Osteoblast (primary cell): ENCODE measurements around the gene TMEM255A. TPM values are rescaled to one million over a fixed set of nuclear protein-coding genes. Genes with fewer than 3 reads are reported as not detected.

ENCODE experiments used
- DNase-seq: peaks from one replicate; pipeline ENCODE4 v3.0.0; 2011; ENCODE audit warnings: low spot score, mixed read lengths; ENCODE audit not compliant: insufficient read length; ENCODE audit errors: missing footprints
- H2AFZ ChIP-seq: 2 replicates; pipeline ENCODE4 v1.6.0; 2011; ENCODE audit warnings: mild to moderate bottlenecking, low read length
- H3K27ac ChIP-seq: 2 replicates; pipeline ENCODE4 v1.5.1; 2011; ENCODE audit warnings: mild to moderate bottlenecking, low read depth, low read length, moderate library complexity
- H3K27me3 ChIP-seq: 2 replicates; pipeline ENCODE4 v1.6.0; 2012; ENCODE audit warnings: mild to moderate bottlenecking, control low read depth, inconsistent platforms, low read length, moderate library complexity; ENCODE audit not compliant: insufficient read depth
- H3K36me3 ChIP-seq: 2 replicates; pipeline ENCODE4 v1.5.1; 2011; ENCODE audit warnings: mild to moderate bottlenecking, low read length, control low read depth, moderate library complexity; ENCODE audit not compliant: insufficient read depth
- H3K4me1 ChIP-seq: 2 replicates; pipeline ENCODE4 v1.5.1; 2011; ENCODE audit warnings: mild to moderate bottlenecking, low read length, control low read depth, moderate library complexity; ENCODE audit not compliant: insufficient read depth
- H3K4me2 ChIP-seq: 2 replicates; pipeline ENCODE4 v1.6.0; 2011; ENCODE audit warnings: mild to moderate bottlenecking, low read length; ENCODE audit not compliant: insufficient read depth
- H3K4me3 ChIP-seq: fragments of 200-600 bp; sonication (generic); 3 replicates; pipeline ENCODE4 v1.5.1; 2012; ENCODE audit warnings: mild to moderate bottlenecking, low read length, inconsistent platforms; ENCODE audit not compliant: insufficient read depth
- H3K79me2 ChIP-seq: 2 replicates; pipeline ENCODE4 v1.6.0; 2012; ENCODE audit warnings: mild to moderate bottlenecking, low read length, control low read depth, inconsistent platforms; ENCODE audit not compliant: insufficient read depth
- H3K9me3 ChIP-seq: 2 replicates; pipeline ENCODE4 v1.5.1; 2011; ENCODE audit warnings: low read depth, low read length, control low read depth
- H4K20me1 ChIP-seq: 2 replicates; pipeline ENCODE4 v1.6.0; 2012; ENCODE audit warnings: mild to moderate bottlenecking, low read length, control low read depth; ENCODE audit not compliant: insufficient read depth
- total RNA-seq: library from RNA; depleted of rRNA; stranded (reverse); fragments of >200 nt; gene quantifications from 2 replicates; pipeline ENCODE4 v1.2.3, GENCODE V29; 2012
- TF ChIP-seq, protein P1 (sequence below): IDR thresholded peaks from 2 replicates; pipeline ENCODE4 v1.5.1; 2011; ENCODE audit warnings: mild to moderate bottlenecking, low read depth, low read length, moderate library complexity; ENCODE audit errors: extremely low read depth

The TMEM255A gene
- total RNA-seq, 1 donor: under 0.01 TPM

DNA sequence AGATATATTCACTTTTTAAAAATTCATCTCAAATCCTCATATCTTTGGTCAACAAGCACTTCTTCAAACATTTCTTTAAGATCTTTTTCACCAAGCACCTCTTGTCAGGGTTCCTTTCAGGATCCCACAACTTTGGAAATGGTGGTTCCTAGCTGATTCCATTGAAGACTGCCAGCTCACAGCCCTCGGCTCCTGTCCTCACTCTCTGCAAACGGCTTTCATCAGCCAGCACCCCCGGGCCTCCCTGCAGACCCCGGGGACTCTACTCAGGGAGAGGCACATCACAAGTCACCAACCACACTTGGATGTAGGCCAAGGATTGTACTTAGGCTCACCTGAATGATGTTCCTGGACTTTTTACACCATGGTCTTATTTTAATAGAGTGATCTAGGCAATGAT, 40.7 kb downstream of the TMEM255A start:
- no peak for DNase-seq
- no peak overlapping the region for H3K27ac ChIP-seq
- no peaks in the 10 kb centered on the region for H3K4me1 ChIP-seq
- no peaks in the 10 kb centered on the region for H4K20me1 ChIP-seq
- H3K9me3 ChIP-seq: no peaks in the 10 kb centered on the region
- TF ChIP-seq, protein P1, sequence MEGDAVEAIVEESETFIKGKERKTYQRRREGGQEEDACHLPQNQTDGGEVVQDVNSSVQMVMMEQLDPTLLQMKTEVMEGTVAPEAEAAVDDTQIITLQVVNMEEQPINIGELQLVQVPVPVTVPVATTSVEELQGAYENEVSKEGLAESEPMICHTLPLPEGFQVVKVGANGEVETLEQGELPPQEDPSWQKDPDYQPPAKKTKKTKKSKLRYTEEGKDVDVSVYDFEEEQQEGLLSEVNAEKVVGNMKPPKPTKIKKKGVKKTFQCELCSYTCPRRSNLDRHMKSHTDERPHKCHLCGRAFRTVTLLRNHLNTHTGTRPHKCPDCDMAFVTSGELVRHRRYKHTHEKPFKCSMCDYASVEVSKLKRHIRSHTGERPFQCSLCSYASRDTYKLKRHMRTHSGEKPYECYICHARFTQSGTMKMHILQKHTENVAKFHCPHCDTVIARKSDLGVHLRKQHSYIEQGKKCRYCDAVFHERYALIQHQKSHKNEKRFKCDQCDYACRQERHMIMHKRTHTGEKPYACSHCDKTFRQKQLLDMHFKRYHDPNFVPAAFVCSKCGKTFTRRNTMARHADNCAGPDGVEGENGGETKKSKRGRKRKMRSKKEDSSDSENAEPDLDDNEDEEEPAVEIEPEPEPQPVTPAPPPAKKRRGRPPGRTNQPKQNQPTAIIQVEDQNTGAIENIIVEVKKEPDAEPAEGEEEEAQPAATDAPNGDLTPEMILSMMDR: no peak
- no peaks in the 10 kb centered on the region for H3K27me3 ChIP-seq
- no peaks in the 10 kb centered on the region for H3K36me3 ChIP-seq
- no peaks in the 10 kb centered on the region for H3K79me2 ChIP-seq
- H3K4me2 ChIP-seq: no peak overlapping the region
- no peak overlapping the region for H2AFZ ChIP-seq
- H3K4me3 ChIP-seq: no peak overlapping the region

DNA sequence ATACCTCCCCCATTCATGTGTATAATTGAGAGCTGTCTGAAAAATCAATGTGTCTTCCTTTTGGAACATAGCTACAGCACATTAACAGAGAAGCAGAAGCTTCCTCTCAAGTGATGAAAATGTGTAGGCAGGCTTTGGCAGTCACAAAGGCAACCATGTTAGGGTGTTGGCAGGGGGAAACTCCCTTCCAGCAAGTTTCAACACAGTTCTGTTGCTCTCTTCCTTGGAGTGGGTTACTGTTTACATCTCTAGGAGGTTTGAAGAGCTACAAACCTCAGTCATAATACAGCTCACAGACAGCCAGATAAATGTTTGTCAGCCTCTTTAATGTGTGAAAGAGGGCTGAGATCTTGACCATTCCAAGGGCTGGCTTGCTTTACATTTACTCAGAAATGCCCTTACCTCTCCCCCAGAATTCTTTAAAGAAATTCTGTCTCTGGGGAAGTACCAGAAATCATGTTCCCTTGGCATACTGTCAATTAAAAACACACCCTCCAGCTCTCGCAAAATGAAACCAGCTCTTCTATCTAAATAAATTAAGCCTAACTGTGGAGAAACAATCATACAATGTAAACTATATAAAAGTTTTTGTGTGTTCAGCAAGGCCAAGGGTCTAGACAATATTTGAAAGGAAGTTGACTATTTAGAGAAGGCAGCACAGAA, 41.8 kb downstream of the TMEM255A start:
- no peak overlapping the region for H3K27ac ChIP-seq
- H3K36me3 ChIP-seq: no peaks in the 10 kb centered on the region

DNA sequence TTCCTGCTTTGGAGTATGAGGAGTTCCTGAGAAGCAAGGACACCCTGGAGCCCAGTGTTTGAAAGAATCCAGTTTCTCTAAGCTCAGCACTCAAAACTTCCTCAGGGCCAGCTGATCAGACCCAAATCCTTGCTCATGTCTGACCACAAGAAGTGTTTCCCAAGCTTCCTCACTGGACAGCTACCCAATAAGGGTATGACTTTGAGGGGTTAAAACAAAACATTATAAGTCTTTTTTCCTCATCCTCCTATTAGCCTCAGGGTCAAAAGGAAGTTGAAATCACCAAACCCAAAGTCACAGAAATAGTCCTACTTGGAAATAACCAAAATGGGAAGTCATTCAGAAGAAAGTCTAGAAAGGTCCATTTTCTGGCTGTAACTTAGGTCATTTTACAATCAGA, 46.9 kb downstream of the TMEM255A start:
- no peaks in the 10 kb centered on the region for H3K9me3 ChIP-seq
- no peaks in the 10 kb centered on the region for H3K27me3 ChIP-seq
- no peaks in the 10 kb centered on the region for H3K4me1 ChIP-seq
- no peak overlapping the region for H3K4me2 ChIP-seq
- H3K27ac ChIP-seq: no peak overlapping the region
- TF ChIP-seq, protein P1: no peak
- H2AFZ ChIP-seq: no peak overlapping the region
- no peak overlapping the region for H3K4me3 ChIP-seq
- no peaks in the 10 kb centered on the region for H3K79me2 ChIP-seq
- no peaks in the 10 kb centered on the region for H4K20me1 ChIP-seq
- no peak for DNase-seq
- no peaks in the 10 kb centered on the region for H3K36me3 ChIP-seq

More for the DNA sequence above, 41.8 kb downstream of the TMEM255A start:
- Histone ChIP-seq H2AFZ (no peak overlapping the region), H3K79me2 (no peaks in the 10 kb centered on the region), H3K4me2 (no peak overlapping the region), H3K4me3 (no peak overlapping the region), H3K27me3 (no peaks in the 10 kb centered on the region), H4K20me1 (no peaks in the 10 kb centered on the region), H3K9me3 (no peaks in the 10 kb centered on the region), H3K4me1 (no peaks in the 10 kb centered on the region)
- TF ChIP-seq, protein P1: no peak
- no peak for DNase-seq

DNA sequence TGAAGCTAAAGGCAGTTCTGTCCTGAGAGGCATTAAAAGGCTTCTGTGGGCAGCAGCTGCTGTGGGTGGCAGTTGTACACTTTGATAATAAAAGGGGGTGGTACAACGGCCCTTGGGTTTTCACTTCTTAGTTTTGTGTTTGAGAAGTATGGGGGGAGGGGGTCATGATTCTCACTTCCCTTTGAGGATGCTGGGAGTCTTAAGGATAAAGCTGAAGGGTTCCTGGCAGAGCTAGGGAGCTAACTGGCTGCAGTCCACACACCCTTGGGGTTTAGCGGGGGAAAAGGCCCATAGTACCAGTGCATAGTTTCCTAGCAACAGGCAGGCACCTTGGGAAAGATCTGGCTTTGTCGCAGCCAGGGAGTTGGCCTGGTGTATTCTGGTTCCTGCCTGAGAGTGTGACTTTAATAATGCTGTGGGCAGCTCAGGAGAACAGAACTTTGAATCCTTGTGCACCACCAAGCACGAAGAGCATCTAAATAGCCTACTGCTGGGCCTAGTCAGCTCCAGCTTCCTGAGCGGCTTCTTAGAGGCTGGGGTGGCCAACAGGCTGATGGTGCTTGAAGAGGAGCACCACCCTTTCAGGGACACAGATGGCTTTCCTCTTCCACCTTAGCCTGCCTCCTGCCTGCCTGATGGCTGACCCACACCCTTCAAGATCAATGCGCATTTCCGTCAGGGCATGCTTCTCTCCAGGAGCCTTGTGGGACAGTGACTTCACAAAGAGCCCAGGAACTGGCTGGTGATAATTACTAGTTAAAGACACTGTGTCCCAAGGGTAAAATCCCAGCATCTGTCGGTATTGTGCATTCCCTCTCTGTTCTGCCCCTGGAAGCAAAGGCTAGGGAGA, 48.2 kb downstream of the TMEM255A start:
- no peaks in the 10 kb centered on the region for H3K9me3 ChIP-seq
- H3K4me3 ChIP-seq: no peak overlapping the region
- TF ChIP-seq, protein P1: no peak
- DNase-seq: no peak
- H3K36me3 ChIP-seq: no peaks in the 10 kb centered on the region
- no peaks in the 10 kb centered on the region for H4K20me1 ChIP-seq
- H2AFZ ChIP-seq: no peak overlapping the region
- no peaks in the 10 kb centered on the region for H3K27me3 ChIP-seq
- no peaks in the 10 kb centered on the region for H3K79me2 ChIP-seq
- H3K4me1 ChIP-seq: no peaks in the 10 kb centered on the region
- H3K4me2 ChIP-seq: no peak overlapping the region
- H3K27ac ChIP-seq: no peak overlapping the region
